ENCODE results near the gene CMPK1. TPM values are rescaled to one million over a fixed set of nuclear protein-coding genes. Genes with fewer than 3 reads are reported as not detected.

CMPK1 gene
- total and polyA plus RNA-seq, 2 of the 8 experiments (the other 6 are each of a cell fraction or from before 2014, with no cell fraction given) = 6.0 to 36.9 TPM

DNA sequence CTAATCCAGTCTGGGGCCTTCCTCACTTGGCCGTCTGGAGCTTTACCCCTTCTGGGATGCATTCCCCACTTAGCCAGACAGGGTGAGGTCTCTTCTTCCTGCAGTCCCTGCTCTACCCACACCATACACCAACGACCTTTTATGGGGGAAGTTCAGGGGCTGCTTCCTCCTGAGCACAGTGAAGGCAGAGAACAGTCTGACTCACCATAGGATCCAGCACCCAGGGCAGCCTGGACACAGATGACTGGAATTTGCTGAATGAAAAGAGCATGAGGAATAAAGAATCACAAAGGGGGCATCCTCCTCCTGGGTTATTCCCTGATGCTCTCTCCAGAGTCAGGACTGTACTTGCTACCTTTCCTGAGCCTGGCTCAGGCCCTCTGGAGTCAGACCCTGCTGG lies 77.8 kb downstream of the CMPK1 start:
- H3K18ac ChIP-seq (ENCODE audit: extremely low read depth, low read length) = no peak overlapping the region
- H3K27me3 ChIP-seq (replicated peaks in 1 of 4; ENCODE audit: control insufficient read depth in 3 of 4, extremely low read depth in 1 of 4, insufficient read depth in 3 of 4, low read length in 3 of 4) = peaks cover 12 to 33% (median 31%) of the 10 kb centered on the region in 4 experiments
- H2BK120ac ChIP-seq (replicated peaks; ENCODE audit: low read depth, low read length) = no peak overlapping the region
- TF ChIP-seq SIRT6 (IDR thresholded peaks at IDR 0.05; ENCODE audit: low read length) = no peak
- TF ChIP-seq POLR2AphosphoS5 (IDR thresholded peaks at IDR 0.05; ENCODE audit: low read depth, low read length) = no peak
- no peak for TF ChIP-seq CEBPB (IDR thresholded peaks at IDR 0.05; ENCODE audit: low read depth, low read length)
- TF ChIP-seq PHF8 (conservative IDR thresholded peaks at IDR 0.05; ENCODE audit: low read depth, low read length) = no peak
- TF ChIP-seq, protein P1, sequence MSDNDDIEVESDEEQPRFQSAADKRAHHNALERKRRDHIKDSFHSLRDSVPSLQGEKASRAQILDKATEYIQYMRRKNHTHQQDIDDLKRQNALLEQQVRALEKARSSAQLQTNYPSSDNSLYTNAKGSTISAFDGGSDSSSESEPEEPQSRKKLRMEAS (IDR thresholded peaks at IDR 0.05) = no peak
- TF ChIP-seq SRF (IDR thresholded peaks at IDR 0.05; ENCODE audit: low read depth, low read length) = no peak
- TF ChIP-seq CHD2 (IDR thresholded peaks at IDR 0.05; ENCODE audit: low read length) = no peak
- TF ChIP-seq, protein P2, sequence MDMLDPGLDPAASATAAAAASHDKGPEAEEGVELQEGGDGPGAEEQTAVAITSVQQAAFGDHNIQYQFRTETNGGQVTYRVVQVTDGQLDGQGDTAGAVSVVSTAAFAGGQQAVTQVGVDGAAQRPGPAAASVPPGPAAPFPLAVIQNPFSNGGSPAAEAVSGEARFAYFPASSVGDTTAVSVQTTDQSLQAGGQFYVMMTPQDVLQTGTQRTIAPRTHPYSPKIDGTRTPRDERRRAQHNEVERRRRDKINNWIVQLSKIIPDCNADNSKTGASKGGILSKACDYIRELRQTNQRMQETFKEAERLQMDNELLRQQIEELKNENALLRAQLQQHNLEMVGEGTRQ (IDR thresholded peaks at IDR 0.05; ENCODE audit: low read length) = no peak
- no peak for TF ChIP-seq SP4 (IDR thresholded peaks at IDR 0.05; ENCODE audit: low read length)
- H4K20me1 ChIP-seq (replicated peaks in 1 of 2; ENCODE audit: control insufficient read depth in 1 of 2, insufficient read depth in 2 of 2, low read length in 2 of 2) = no peaks in the 10 kb centered on the region
- no peak overlapping the region for H3K14ac ChIP-seq (ENCODE audit: insufficient read length)
- no peak overlapping the region for H3K9ac ChIP-seq (replicated peaks in 1 of 4; ENCODE audit: extremely low read depth in 1 of 4, low read depth in 3 of 4, low read length in 3 of 4)
- no peaks in the 10 kb centered on the region for H3K9me3 ChIP-seq (ENCODE audit: insufficient read depth in 2 of 2, low read depth in 1 of 2, low read length in 1 of 2)
- DNase-seq (ENCODE audit: low read depth in 1 of 2, low spot score in 2 of 2) (no peak), FAIRE-seq (no peak)
- H3K36me3 ChIP-seq (ENCODE audit: control insufficient read depth in 2 of 4, insufficient read depth in 4 of 4, low read length in 3 of 4) = no peaks in the 10 kb centered on the region
- no peak overlapping the region for H2BK5ac ChIP-seq (ENCODE audit: low read depth, low read length)
- no peak overlapping the region for H3K23ac ChIP-seq (ENCODE audit: insufficient read length)
- no peak overlapping the region for H3K4me3 ChIP-seq (ENCODE audit: extremely low read depth in 1 of 4, insufficient read depth in 2 of 4, low read depth in 3 of 4, low read length in 4 of 4)
- CTCF ChIA-PET (ENCODE audit: partially characterized antibody) = interaction anchor here (0.5 to 1.9 kb wide), 3 partner anchors 13 to 25 kb away, joined by 5 to 7 read pairs (median 5); no protein-coding TSS in a partner anchor
- no peak overlapping the region for H4K8ac ChIP-seq (ENCODE audit: extremely low read depth, insufficient read depth, low read length)
- H2BK20ac ChIP-seq (ENCODE audit: low read length) = no peak overlapping the region
- no peaks in the 10 kb centered on the region for H3K79me2 ChIP-seq (ENCODE audit: control insufficient read depth in 1 of 2, insufficient read depth in 2 of 2, low read length in 2 of 2)
- H3K27ac ChIP-seq (ENCODE audit: low read depth, low read length) = no peak overlapping the region
- H3K4me2 ChIP-seq (ENCODE audit: insufficient read depth in 1 of 2, low read depth in 2 of 2, low read length in 2 of 2) = no peak overlapping the region
- H4K5ac ChIP-seq (ENCODE audit: insufficient read length, low read depth, low read length) = no peak overlapping the region
- H4K91ac ChIP-seq (replicated peaks; ENCODE audit: insufficient read length, low read length) = no peak overlapping the region
- H2AK5ac ChIP-seq (ENCODE audit: low read depth, low read length) = no peak overlapping the region
- no peak overlapping the region for H2AFZ ChIP-seq (ENCODE audit: low read length)
- H3K4ac ChIP-seq (replicated peaks; ENCODE audit: insufficient read length, low read depth, low read length) = no peak overlapping the region
- H3K23me2 ChIP-seq (ENCODE audit: low read depth, low read length) = peaks cover 5% of the 10 kb centered on the region; the same call in 1 of the 2 replicates
- H2BK12ac ChIP-seq (ENCODE audit: low read depth, low read length) = no peak overlapping the region
- H2BK15ac ChIP-seq (ENCODE audit: low read length) = no peak overlapping the region
- POLR2A ChIA-PET (ENCODE audit: partially characterized antibody) = no interaction called here
- no peak overlapping the region for H3K56ac ChIP-seq (replicated peaks; ENCODE audit: insufficient read length, low read depth, low read length)
- no peaks in the 10 kb centered on the region; a peak in 1 of 7 replicates for H3K4me1 ChIP-seq (replicated peaks in 1 of 4; ENCODE audit: control insufficient read depth in 3 of 4, insufficient read depth in 4 of 4, low read length in 3 of 4)
- no peaks in the 10 kb centered on the region for H3K79me1 ChIP-seq (ENCODE audit: low read depth, low read length)
- WGBS, 2 experiments (ENCODE audit: extremely low coverage in 1 of 2, insufficient coverage in 1 of 2, insufficient read length in 1 of 2, insufficient replicate concordance in 2 of 2, low coverage in 1 of 2, low lambda C conversion rate in 2 of 2, missing lambda C conversion rate in 1 of 2) = 74% methylated on average over 2 of the region's 2 CpGs; no CpG with 5 or more reads in 1 of the 2 experiments
